Activated T-cell treated with anti-CD3 and anti-CD28 coated beads for 4 hours (primary cell): Measurements from ENCODE around the gene SFSWAP.
"Not testable (repeated sequence)": the region's sequence is repeated elsewhere in the genome, so short reads cannot be mapped to it uniquely, and the experiment has no call there.

ENCODE experiments used
- DNase-seq: peaks from one replicate; pipeline ENCODE4 v3.0.0-alpha.2; 2020

The SFSWAP gene

DNA sequence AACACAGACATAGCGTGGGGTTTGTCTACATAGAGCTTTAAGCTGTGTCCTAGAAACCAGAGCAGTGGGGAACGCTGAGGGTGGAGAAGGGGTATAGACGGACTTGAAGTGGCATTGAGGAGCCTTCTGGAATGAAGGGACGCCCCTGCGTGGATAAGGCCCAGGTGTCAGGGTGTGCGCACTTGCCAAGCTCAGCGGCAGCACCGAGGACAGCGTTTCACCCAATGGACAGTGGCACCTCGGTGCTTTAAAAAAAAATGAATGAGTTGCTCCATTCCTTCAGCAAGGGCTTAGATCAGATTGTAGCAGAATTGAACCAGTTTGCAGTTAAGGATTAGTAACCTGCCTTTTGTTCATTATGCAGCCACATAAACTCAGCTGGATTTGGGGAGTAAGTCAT is 83.7 kb downstream of the SFSWAP start:
- no peak for DNase-seq

DNA sequence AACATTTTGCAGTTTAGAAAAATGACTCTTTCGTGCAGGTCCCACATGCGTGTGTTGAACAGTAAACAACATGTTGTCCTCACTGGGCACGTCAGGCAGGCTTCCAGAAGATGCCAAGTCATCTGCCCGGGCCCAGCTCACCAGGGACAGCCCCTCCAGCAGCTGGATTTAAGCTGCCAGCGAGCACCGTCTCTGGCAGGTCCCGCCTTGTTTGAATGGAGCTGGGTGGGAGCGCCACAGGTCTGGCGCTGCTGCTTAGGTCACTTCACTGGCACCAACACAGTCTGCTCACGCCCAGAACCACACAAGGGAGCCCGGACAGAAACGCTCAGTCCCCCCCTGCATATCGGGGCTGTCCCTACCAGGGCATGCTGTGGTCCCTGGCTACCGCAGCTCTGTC is 84.2 kb downstream of the SFSWAP start:
- DNase-seq = no peak

DNA sequence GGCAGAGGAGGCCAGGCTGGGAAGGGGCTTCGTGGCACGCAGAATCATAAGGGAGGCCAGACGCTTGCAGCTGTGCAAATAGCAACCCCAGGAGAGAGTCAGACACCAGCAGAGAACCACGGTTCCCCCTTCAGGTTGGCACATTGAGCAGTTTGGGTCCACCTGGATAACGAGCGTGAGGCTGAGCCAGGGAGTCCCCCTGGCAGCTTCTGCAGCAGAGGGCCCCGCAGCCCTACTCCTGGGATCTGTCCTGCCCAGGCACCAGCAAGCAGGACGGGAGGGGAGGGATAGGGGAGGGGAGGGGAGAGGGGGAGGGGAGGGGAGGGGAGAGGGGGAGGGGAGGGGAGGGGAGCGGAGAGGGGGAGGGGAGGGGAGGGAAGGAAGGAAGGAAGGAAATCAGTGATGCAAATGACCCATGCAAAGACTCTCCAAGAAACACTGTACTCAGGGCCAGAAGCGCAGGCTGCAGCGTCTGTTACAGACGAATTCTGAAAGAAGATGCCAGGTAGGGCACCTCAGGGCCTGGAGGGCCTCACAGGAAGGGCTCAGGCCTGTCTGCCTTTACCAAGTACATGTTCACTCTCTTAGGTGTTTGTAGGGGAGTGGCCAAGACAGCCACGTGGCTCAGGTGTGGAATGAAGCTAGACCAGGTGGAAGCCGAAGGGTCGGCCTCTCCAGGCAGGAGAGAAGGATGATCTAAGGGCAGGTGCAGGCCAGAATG is 85.0 kb downstream of the SFSWAP start:
- DNase-seq = no peak

DNA sequence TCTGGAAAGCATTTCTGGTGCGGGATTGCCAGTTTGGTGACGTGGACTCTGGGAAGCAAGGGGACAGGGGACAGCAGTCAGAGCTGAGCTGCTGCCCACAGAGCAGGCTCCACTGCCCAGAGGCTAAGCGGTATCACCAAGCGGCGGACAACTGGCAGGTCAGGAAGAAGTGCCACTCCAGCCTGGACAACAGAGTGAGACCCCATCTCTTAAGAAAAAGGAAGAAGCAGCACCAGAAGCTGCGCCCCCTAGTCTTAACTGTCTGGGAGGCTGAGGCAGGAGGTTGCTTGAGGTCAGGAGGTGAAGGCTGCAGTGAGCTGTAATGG is 85.5 kb downstream of the SFSWAP start:
- DNase-seq = no peak

DNA sequence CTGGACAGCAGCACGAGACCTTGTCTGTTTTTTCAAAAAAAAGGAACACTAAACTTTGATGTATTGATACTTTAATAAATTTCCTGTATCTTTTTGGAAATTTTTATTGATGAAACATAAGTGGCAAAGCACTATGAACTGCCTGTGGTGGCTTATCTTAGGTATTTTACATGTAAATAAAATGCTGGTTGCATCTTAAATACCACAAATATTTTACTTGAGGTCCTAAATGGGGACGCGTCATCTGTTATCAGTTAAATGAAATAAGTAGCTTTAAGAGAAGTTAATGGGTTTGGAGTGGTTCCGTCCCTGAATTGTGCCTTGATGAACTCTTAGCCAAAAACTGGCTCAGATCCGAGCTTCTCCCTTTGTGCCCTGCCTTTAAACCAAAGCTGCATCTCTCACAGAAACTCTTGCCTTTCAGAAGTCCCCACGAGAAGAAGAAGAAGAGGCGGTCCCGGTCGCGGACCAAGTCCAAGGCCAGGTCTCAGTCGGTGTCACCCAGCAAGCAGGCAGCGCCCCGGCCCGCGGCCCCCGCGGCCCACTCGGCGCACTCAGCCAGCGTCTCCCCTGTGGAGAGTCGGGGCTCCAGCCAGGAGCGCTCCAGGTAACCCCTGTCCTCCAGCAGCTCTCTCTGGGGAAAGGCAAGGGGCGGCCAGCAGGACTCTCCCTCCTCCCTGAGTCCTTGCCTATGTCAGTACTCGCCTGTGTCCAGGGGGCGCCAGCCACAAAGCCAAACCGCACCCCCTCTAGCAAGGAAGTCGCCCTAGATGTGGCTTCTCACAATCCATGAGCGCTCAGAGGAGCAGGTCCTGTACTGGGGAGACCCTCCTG is 86.1 kb downstream of the SFSWAP start:
- DNase-seq = no peak

DNA sequence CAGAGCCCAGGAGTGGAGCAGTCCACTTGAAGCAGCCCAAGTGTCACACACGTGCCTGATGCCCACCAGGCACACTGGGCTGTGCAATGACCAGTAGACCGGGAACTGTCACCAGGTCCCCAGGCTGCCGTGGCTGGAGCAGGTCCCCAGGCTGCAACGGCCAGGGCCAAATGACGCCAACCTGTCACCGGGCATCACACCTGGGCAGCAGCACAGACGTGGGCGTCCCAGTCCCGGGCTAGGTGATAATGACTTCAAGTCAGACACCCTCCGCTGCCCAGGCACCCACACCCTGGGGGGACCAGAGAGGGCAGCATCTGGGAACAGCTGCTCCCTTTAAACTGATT is 86.7 kb downstream of the SFSWAP start:
- DNase-seq = no peak

DNA sequence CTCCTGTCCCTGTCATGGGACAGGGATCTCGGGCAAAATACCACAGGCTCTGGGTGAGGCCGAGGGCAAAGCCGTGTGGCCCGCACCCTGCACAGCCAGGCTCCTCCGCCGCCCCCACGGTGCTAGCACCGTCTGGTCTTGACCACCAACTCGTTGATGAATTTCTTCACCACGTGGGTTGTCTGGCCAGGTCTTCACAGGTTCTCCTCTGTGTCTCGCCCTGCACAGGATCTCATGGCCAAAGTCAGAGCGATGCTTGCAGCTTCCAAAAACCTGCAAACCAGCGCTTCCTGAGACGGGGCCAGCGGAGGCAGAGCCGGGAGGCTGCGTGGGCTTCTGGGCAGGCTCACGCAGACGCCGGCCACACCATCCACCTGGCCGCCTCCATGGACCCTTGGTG is 88.3 kb downstream of the SFSWAP start:
- no peak for DNase-seq

DNA sequence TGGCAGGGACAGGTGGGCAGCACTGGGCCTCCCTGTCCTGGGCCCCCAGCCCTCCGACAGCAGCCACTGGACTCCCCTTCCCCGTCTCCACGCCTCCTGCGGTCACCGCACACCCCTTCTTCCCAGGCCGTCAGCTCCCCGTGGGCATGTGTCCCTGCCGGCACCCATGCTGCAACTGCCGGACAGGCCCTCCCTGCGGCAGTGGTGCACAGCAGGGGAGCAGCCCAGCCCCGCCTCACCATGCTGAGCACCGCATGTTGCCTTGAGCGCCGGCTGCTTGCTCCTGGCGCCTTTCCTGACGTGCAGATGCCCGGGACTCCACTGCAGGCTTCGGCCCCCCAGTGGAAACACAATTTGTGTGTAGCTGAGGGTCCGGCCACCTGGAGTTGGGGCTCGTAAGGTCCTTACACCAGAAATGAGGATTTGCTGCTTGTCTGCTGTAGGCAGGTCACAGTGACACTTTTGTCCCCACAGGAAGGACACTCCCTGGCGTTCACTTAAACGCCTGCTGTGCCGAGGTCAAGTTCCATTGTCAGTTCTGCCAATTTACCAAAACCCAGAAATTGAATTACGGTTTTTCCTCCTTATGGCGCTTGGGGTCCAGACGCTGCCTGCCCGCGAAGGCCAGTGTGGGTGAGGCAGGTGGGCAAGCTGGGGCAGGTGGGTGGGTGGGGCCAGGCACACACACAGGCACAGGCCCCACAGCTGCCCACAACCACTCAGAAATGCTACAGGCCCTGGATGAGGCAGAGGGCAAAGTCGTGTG is 89.1 kb downstream of the SFSWAP start:
- no peak for DNase-seq

DNA sequence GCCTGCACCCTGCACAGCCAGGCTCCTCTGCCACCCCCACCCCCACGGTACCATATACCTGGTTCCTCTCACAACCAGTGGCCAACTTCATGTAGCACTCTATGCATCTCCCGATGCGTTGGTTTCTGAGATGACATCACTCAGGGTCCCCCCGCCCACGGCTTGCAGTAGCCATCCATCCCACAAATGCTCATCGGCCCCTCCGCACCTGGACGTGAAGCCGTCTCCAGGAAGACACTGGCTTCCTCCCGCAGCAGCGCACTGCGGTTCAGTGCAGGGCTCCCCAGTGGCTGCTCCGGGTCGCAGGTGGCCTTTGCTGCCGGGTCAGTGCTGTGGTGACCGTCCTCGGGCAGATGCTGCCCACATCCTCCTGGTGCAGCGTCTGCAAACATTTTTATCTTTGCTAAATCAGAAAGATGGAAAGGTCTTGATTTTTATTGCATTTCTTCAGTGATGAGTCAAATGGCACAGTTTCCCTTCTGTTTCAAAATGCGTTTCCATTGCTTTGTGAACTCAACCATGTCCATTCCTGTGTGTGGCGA is 89.8 kb downstream of the SFSWAP start:
- DNase-seq = no peak

DNA sequence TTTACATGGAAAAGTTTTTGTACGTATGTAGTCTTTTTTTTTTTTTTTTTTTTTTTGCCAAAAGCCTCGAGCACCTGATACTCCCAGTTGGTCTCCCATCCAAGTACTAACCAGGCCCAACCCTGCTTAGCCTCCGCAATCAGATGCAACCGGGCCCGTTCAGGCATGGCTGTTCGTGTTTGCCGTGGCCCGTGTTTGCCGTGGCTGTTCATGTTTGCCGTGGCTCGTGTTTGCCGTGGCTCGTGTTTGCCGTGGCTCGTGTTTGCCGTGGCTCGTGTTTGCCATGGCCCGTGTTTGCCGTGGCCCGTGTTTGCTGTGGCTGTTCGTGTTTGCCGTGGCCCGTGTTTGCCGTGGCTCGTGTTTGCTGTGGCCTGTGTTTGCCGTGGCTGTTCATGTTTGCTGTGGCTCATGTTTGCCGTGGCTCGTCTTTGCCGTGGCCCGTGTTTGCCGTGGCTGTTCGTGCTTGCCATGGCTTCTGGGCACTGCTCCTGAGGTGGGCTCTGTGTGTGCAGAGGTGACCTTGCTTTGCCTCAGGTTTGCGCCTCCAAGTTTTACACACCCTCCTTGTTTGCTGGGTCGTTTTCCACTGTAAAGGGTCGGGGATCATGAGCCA is 90.5 kb downstream of the SFSWAP start:
- DNase-seq = no peak

DNA sequence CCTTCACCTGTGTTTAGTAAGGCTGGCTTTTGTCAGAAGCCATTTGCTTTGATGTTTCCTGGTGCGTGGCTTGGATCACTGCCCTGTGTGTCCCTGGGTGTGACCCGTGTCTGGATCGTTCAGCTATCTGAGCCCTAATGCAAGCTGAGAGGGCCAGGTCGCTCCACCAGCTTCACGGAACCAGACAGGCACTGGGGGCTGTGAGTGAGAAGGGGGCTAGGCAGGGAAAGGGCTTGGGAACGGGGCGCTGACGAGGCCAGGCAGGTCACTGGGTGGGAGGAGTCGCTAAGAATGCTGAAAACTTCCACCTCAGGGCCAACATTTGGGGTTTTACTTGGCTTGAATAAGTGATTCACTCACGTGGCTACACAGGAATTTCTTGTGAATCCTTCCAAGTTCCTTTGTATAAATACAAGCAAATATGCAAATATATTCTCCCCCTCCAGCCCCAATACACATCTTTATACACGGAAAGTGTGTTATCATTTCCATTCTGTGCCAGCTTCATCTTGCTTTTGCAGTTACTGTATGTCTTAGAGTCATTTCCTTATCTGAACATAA is 93.2 kb downstream of the SFSWAP start:
- no peak for DNase-seq

DNA sequence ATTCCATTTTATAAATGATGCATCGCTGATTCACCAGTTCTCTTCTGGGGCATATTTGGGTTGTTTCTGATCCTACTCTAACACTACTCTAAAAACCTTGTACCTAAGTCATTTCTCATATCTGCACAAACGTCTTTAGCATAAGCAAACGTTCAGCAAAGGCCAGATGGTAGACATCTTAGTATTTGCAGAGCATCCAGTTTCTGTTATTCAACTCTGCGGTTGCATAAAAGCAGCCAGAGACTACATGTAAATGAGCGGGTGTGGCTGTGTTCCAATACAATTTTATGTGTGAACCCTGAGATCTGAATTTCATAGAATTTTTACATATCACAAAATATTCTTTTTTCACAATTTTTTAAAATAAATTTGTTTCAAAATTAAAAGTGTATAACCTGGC is 94.5 kb downstream of the SFSWAP start:
- no peak for DNase-seq

DNA sequence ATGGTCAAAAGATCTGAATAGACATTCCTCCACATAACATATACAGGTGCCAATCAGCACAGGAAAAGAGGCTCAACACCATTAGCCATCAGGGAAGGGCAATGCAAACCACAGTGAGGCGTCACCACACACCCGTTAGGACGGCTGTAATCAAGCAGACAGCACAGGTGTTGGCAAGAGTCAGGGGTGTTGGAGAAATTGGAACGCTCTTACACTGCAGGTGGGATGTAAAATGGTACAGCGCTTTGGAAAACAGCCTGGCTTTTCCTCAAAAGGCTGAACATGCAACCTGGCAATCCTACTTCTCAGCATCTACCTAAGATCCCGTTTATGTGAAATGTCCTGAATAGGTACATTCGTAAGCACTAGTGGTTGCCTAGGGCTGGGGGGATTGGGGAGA is 95.8 kb downstream of the SFSWAP start:
- no peak for DNase-seq

DNA sequence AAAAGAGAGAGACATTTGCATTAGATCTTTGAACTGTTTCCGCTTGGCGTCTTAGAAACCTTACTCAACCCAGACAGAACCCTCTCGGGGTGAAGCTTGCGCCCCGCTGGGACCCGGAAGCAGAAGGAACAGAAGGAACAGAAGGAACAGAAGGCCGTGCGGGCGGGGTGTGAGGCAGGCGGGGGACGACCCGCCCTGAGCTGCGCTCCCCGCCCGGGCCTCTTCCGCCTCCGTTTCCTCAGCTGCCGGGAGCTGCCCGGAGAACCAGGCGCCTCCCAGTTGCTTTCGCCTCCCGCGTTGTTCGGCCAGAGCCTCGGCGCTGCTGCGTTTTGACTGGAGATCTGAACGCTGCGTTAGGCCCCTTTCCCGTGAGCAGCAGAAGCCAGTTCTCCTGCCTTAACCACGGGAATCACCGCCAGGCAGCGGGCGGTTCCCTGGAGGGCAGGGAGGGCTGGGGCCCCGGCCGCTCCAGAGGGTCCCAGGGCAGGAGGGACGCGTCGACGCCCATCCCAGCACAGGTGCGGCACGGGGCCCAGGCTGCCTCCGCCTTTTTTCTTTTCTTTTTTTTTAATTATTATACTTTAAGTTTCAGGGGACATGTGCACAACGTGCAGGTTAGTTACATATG is 98.0 kb downstream of the SFSWAP start:
- DNase-seq = no peak

DNA sequence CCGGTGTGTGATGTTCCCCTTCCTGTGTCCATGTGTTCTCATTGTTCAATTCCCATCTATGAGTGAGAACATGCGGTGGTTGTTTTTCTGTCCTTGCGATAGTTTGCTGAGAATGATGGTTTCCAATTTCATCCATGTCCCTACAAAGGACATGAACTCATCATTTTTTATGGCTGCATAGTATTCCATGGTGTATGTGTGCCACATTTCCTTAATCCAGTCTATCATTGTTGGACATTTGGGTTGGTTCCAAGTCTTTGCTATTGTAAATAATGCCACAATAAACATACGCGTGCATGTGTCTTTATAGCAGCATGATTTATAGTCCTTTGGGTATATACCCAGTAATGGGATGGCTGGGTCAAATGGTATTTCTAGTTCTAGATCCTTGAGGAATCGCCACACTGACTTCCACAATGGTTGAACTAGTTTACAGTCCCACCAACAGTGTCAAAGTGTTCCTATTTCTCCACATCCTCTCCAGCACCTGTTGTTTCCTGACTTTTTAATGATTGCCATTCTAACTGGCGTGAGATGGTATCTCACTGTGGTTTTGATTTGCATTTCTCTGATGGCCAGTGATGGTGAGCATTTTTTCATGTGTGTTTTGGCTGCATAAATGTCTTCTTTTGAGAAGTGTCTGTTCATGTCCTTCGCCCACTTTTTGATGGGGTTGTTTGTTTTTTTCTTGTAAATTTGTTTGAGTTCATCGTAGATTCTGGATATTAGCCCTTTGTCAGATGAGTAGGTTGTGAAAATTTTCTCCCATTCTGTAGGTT is 98.8 kb downstream of the SFSWAP start:
- not testable (repeated sequence) for DNase-seq

DNA sequence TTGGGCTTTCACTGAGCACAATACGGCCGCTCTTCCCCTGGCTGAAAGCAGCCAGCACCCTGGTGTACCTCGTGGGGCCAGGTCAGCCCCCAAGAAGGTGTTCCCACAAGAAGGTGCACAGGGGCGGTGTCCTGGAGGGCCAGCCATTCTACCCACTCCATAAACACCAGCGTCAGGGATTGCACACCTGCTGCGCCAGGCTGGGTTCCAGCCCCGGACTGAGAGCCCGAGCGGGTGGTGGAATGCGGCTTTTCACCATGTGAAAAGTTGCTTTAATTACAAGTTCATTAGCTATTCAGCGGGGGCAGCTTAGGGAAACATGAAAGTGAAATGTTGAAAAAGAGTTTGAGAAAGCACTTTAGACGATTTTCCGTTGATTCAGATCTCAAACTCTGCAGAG is 99.8 kb downstream of the SFSWAP start:
- DNase-seq = no peak

DNA sequence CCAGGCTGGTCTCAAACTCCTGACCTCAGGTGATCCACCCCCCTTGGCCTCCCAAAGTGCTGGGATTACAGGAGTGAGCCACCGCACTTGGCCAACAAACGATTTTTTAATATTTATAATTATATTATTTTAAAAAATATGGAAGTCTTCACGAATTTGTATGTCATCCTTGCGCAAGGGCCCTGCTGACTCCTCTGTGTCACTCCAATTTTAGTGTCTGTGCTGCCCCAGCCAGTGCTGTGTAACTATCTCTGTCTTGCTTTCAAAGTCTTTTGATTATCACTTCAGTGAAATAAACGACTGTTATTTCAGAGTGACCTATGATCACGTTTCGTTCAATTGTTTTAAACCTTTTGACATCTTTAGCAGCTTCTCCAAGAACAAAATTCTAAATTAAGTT is 104.2 kb downstream of the SFSWAP start:
- no peak for DNase-seq

DNA sequence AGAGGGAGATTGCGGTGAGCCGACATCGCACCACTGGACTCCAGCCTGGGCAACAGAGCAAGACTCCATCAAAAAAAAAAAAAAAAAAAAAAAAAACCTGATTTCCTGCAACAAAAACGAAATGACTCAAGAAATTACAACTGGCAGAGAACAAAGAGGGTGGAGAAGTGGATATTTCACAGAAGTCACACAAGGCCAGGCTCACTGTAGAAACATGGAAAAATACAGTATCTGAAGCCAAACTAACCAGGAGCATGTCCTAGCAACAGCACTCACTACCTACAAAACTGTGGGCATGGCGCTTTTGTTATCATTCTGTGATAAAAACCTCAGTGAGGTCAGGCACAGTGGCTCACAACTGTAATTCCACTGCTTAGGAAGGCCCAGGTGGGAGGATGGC is 105.6 kb downstream of the SFSWAP start:
- DNase-seq = no peak

DNA sequence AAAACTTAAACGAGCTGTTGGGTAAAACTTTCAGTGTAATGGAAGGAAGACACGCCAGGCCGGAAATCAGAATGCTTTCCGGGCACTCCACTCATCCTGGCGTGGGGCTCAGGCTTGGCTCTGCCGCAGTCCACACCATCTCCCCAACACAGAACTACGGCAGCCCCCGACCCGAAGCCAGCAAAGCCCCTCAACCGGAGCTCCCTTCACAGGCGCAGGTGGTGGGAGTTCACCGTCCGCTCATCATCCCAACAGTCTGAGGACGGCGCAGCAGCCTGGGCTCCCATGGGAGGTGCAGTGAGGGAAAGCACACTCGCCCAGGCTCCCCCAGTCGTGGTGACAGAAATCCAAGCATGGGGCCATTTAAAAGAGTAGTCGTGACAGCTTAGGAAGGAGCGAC is 106.4 kb downstream of the SFSWAP start:
- no peak for DNase-seq

DNA sequence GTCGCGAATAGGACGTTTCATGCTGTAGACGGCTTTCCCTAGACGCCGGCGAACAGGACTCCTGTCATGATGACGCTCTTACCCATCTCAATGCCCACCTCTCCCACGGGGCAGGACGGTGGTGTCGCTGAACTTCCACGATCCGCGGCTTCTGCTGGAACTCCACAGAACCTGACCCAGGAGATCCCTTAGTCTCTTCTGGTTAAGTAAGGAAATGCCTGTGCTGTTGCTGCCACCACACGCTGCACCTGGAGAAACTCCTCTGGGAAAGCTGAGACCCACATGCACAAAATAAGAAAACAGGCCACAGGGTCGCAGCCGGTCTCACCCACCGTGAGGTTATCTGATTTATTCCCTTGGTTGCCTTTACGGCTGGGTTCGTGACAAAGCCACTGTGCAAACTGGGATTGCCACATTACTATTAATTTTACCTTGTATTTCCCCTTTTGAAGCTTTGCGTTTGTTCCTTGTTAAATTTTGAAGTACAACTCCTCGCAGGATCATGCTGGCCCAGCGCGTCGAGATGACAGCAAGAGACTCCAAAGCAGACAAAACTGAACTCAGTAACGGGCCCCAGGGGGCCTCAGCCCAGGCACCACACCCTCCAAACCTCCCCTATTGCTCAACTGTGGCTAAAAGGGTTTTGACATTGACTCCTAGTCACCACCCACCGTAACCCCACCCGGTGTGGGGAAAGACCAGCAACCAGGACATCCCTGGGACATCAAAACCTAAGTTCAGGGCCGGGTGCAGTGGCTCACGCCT is 108.1 kb downstream of the SFSWAP start:
- no peak for DNase-seq

DNA sequence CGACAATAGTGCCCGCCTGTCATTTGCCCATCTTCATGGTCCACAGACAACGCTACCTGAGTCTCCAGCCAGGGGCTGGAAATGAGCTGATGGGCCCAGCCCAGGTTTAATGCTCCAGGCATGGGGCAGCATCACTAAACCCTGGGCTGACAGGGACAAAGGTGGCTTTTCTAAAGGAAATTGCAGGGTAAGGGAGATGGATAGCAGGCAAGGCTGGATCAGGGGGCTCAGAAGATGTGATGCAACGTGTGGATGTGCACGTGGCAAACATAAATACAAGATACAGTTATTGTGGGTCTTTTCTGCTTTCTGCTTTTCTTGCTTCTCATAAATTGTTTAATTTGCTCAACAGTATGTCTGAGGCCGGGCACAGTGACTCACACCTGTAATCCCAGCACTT is 113.6 kb downstream of the SFSWAP start:
- no peak for DNase-seq
